BE2C (cell line): ENCODE results near the gene YIPF3.

Experiments used
- DNase-seq: peaks from one replicate; pipeline ENCODE4 v3.0.0-alpha.2; 2020
- H3K27me3 ChIP-seq: fragments of 250-450 bp; sonication (Bioruptor Pico); 2 replicates; pipeline ENCODE4 v1.5.1; 2020; ENCODE audit warnings: mild to moderate bottlenecking
- H3K36me3 ChIP-seq: fragments of 250-450 bp; sonication (Bioruptor Pico); 2 replicates; pipeline ENCODE4 v1.5.1; 2020; ENCODE audit warnings: mild to moderate bottlenecking
- H3K4me1 ChIP-seq: fragments of 250-450 bp; sonication (Bioruptor Pico); 2 replicates; pipeline ENCODE4 v1.5.1; 2020
- H3K4me3 ChIP-seq: 2 replicates; pipeline ENCODE4 v1.5.1; 2011; ENCODE audit warnings: low read depth, low read length
- H3K9me3 ChIP-seq: fragments of 250-450 bp; sonication (Bioruptor Pico); 2 replicates; pipeline ENCODE4 v1.5.1; 2020
- CTCF ChIP-seq: IDR thresholded peaks from 2 replicates; pipeline ENCODE4 v1.5.1; 2012; ENCODE audit warnings: mild to moderate bottlenecking, low read depth, low read length

Gene YIPF3

GRCh38 chr6:43490523-43490939 lies 26.2 kb downstream of the YIPF3 start:
- Histone ChIP-seq H3K4me1 (peaks cover 19% of the 10 kb centered on the region), H3K36me3 (peaks cover 7% of the 10 kb centered on the region), H3K9me3 (no peaks in the 10 kb centered on the region), H3K27me3 (no peaks in the 10 kb centered on the region), H3K4me3 (no peak overlapping the region)
- DNase-seq: no peak
- TF ChIP-seq CTCF: no peak

DNA sequence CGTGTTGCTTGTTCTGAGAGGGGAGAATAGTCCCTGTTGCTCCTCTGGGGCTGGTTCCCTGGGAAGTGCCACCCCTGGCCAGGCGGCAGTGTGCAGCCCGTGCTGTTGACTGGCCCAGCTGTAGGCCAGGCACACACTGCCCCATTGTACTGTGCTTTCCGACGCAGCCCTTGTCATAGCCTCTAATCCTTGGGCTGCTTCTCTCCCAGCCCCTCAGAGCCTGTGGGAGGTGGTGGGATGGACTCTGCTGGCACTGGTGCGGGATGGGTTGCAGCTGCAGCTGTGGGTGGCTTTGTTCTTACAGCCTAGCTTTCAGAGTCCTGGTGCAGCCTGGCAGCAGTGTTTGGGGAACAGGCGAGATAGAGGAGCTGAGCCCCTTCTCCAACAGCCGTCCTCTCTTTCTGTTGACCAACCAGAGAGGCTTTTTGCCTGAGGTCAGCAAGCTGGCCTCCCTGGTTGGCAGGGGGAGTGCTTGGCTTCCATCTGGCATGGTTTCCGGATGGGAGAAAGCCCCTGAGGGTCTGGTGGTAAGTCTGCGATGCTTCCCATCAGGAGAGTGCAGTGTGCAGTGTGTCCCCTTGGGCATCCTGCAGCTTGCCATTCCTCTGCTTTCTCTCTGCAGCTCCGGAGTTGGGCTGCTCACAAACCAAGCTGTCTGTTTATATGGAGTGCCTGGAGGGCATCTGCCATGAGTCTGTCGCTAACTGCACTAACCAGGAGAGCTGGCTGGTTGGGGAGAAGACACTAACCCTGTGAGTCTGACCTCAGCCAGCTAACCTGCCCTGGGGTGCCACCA lies 27.3 kb downstream of the YIPF3 start:
- TF ChIP-seq CTCF: no peak
- no peak overlapping the region; the same call in 1 of the 2 replicates for H3K4me3 ChIP-seq
- H3K9me3 ChIP-seq: no peaks in the 10 kb centered on the region
- H3K27me3 ChIP-seq: no peaks in the 10 kb centered on the region
- H3K36me3 ChIP-seq: peaks cover 7% of the 10 kb centered on the region
- peaks cover 19% of the 10 kb centered on the region for H3K4me1 ChIP-seq
- peak; percentile 77 for DNase-seq

DNA sequence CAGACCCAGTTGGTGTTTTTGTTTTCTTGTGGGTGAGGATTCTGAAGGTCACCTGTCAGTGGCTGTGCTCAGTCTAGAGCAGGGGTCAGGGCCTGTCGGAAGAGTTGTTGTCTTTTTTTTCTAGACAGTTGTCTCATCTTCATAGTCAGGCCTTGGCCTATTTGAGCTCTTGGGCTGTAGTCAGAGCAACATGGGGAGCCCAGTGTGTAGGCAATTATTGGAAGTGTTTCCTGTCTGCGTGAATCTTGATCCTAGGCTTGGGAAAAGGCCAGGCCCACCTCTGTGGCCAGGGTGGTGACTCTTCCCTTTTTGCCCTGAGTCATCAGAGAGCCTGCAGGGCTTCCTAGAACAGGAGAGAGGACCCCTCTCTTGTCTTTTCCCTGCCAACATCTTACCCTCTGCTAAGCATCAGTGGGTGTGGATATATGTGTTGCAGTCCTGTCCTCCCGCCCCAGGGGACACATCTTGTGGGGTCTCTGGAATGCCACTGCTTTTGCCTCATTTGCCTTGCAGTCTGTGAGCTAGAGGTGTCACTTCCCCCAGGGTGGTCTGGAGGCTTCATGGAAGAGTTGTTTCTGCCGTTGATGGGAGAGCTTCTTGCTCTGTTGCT lies 28.0 kb downstream of the YIPF3 start:
- Histone ChIP-seq H3K4me3 (peak overlapping the region; percentile 4; the same call in 1 of the 2 replicates), H3K4me1 (peaks cover 19% of the 10 kb centered on the region), H3K36me3 (peaks cover 7% of the 10 kb centered on the region), H3K9me3 (no peaks in the 10 kb centered on the region), H3K27me3 (no peaks in the 10 kb centered on the region)
- DNase-seq: no peak
- TF ChIP-seq CTCF: no peak

GRCh38 chr6:43481591-43482236 lies 35.0 kb downstream of the YIPF3 start:
- Histone ChIP-seq H3K27me3 (no peaks in the 10 kb centered on the region), H3K36me3 (no peaks in the 10 kb centered on the region), H3K4me3 (no peak overlapping the region), H3K9me3 (no peaks in the 10 kb centered on the region), H3K4me1 (peaks cover 3% of the 10 kb centered on the region)
- no peak for TF ChIP-seq CTCF
- DNase-seq: no peak

- TF ChIP-seq CTCF: no peak
- H3K9me3 ChIP-seq: no peaks in the 10 kb centered on the region
- H3K27me3 ChIP-seq: no peaks in the 10 kb centered on the region
- no peaks in the 10 kb centered on the region for H3K36me3 ChIP-seq
- peaks cover 5% of the 10 kb centered on the region for H3K4me1 ChIP-seq
- H3K4me3 ChIP-seq: no peak overlapping the region
- no peak for DNase-seq
Observed at GRCh38 chr6:43481075-43481474, 35.7 kb downstream of the YIPF3 start.

DNA sequence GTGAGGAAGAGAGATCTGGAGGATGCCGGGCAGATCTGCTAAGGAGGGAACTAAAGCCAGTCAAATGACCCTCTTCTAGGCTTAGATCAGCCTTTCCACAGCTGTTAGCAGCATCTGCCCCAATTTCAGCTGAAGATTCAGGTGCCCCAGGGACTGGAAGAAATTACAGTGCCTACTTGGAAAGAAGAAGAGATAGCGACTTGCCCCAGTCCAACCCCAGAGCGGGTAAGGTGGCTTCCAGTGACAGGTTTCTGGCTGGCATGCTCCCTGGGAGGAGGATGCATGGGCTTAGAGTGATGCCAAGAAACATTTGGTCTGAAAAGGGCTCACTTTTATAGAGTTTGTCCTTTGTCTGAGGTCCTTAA lies 38.7 kb downstream of the YIPF3 start:
- Histone ChIP-seq H3K4me3 (peak overlapping the region; percentile 62), H3K36me3 (no peaks in the 10 kb centered on the region), H3K4me1 (peaks cover 5% of the 10 kb centered on the region), H3K9me3 (no peaks in the 10 kb centered on the region), H3K27me3 (no peaks in the 10 kb centered on the region)
- TF ChIP-seq CTCF: no peak
- no peak for DNase-seq
